Hippocampal formation (tissue), 2 donors: ENCODE measurements around the gene VPS11.

Source experiments
- DNase-seq, 2 donors: peaks; one replicate each; lab custom pipeline; 2025; lab: John Stamatoyannopoulos, UW

The VPS11 gene

GRCh38 chr11:119121008-119121810 is 53.6 kb downstream of the VPS11 start, which contains the start of gene HINFP:
Gene HINFP (plus strand): TSS chr11:119121580. CDS start chr11:119126945, 5,365 bp downstream.
- DNase-seq = peak; percentile 99

GRCh38 chr11:119121811-119122124 is 54.1 kb downstream of the VPS11 start:
- no peak for DNase-seq

GRCh38 chr11:119125821-119126220 is 58.2 kb downstream of the VPS11 start:
- no peak for DNase-seq

- no peak for DNase-seq
Observed at GRCh38 chr11:119126675-119127268, 59.2 kb downstream of the VPS11 start.

- DNase-seq = no peak
Observed at GRCh38 chr11:119130662-119131061, 63.0 kb downstream of the VPS11 start.
